HepG2 (cell line): ENCODE results near the gene SRC. TPM values are rescaled to one million over a fixed set of nuclear protein-coding genes. Genes with fewer than 3 reads are reported as not detected.

Source experiments
- ATAC-seq: fragments of 200-7000 bp; cut with Tn5 transposase; 3 replicates; pipeline ENCODE4 v1.9.1; 2020; ENCODE audit warnings: mild to moderate bottlenecking, moderate library complexity
- BruUV-seq: library from RNA; stranded (reverse); fragments of 400-500 nt; replicated peaks from 2 replicates; lab custom pipeline; 2021; lab: Mats Ljungman, UMichigan
- CTCF ChIA-PET: fragments of 300-600 bp; formaldehyde crosslinking; extraction: SDS; loops from one replicate; lab custom pipeline; 2021; ENCODE audit warnings: low total read pairs, inconsistent platforms, low intra/inter-chr PET ratio; lab: Yijun Ruan, JAX
- POLR2A ChIA-PET: fragments of 350-600 bp; sonication (Branson Sonifier 250); formaldehyde crosslinking; loops from one replicate; lab custom pipeline; 2020; ENCODE audit warnings: antibody characterized with exemption, inconsistent platforms; lab: Yijun Ruan, JAX
- DNase-seq: peaks from one replicate; pipeline ENCODE4 v3.0.0-alpha.2; 2015; ENCODE audit warnings: low spot score
- FAIRE-seq: peaks from 3 replicates; lab custom pipeline; 2011; peaks lifted over from hg19 to GRCh38; lab: Jason Lieb, UNC
- H2AFZ ChIP-seq: one replicate; pipeline ENCODE4 v1.6.1; 2011; ENCODE audit warnings: low read length, inconsistent platforms
- H3K27ac ChIP-seq: fragments of 300-600 bp; 3 replicates; pipeline ENCODE4 v1.8.0; 2011; ENCODE audit warnings: mixed run types, mild to moderate bottlenecking, mixed read lengths, low read length, inconsistent platforms; ENCODE audit not compliant: insufficient read depth; ENCODE audit errors: extremely low read length
- H3K27me3 ChIP-seq, 2 experiments: fragments of 200-600 bp in 1 of 2; 2 replicates in 1 of 2; 3 replicates in 1 of 2; pipeline versions ENCODE4 v1.6.0 to v1.8.0; 2011; ENCODE audit warnings: low read length in 2 of 2, mild to moderate bottlenecking in 2 of 2, moderate library complexity in 2 of 2, inconsistent platforms in 1 of 2; ENCODE audit not compliant: insufficient read depth in 2 of 2, control insufficient read depth in 1 of 2
- H3K36me3 ChIP-seq, 2 experiments: fragments of 200-600 bp in 1 of 2; replicated peaks in 1 of 2; 2 replicates in 1 of 2; 3 replicates in 1 of 2; pipeline versions ENCODE4 v1.5.1 to v1.8.0; 2011; ENCODE audit warnings: low read length in 2 of 2, inconsistent platforms in 1 of 2; ENCODE audit not compliant: insufficient read depth in 2 of 2, control insufficient read depth in 1 of 2
- H3K4me1 ChIP-seq: 2 replicates; pipeline ENCODE4 v1.5.1; 2012; ENCODE audit warnings: low read length, inconsistent platforms; ENCODE audit not compliant: insufficient read depth
- H3K4me2 ChIP-seq: 2 replicates; pipeline ENCODE4 v1.6.0; 2011; ENCODE audit warnings: low read depth, low read length, inconsistent platforms
- H3K4me3 ChIP-seq, 3 experiments: fragments of 200-600 bp in 1 of 3; sonication (generic), shearing (Covaris generic) in 1 of 3; replicated peaks in 1 of 3; 2 replicates each; pipeline ENCODE4 v1.5.1; 2011 to 2016; ENCODE audit warnings: low read length in 3 of 3, inconsistent platforms in 2 of 3, low read depth in 2 of 3, mild to moderate bottlenecking in 2 of 3, control low read depth in 1 of 3, mixed read lengths in 1 of 3; ENCODE audit not compliant: insufficient read depth in 1 of 3
- H3K79me2 ChIP-seq: one replicate; pipeline ENCODE4 v1.6.1; 2011; ENCODE audit warnings: low read length, inconsistent platforms; ENCODE audit not compliant: insufficient read depth
- H3K9ac ChIP-seq: 2 replicates; pipeline ENCODE4 v1.6.0; 2011; ENCODE audit warnings: mild to moderate bottlenecking, low read depth, low read length, inconsistent platforms; ENCODE audit not compliant: insufficient read depth
- H3K9me3 ChIP-seq: 2 replicates; pipeline ENCODE4 v1.5.1; 2012; ENCODE audit warnings: mild to moderate bottlenecking, low read length
- H4K20me1 ChIP-seq: 2 replicates; pipeline ENCODE4 v1.6.0; 2011; ENCODE audit warnings: inconsistent platforms, mild to moderate bottlenecking, low read length, moderate library complexity; ENCODE audit not compliant: insufficient read depth
- ARNT ChIP-seq: fragments of 450-650 bp; IDR thresholded peaks from 2 replicates; pipeline ENCODE4 v1.6.1; 2017
- CBX2 ChIP-seq, 2 experiments: fragments of 200-600 bp in 1 of 2; sonication (generic); formaldehyde crosslinking in 1 of 2; IDR thresholded peaks; 2 replicates each; pipeline versions ENCODE4 v1.7.0 to v1.8.1; 2018 to 2022; ENCODE audit warnings: low read depth in 2 of 2, low read length in 1 of 2, mild to moderate bottlenecking in 1 of 2, missing genetic modification reagents in 1 of 2
- DNMT1 ChIP-seq: sonication (generic); formaldehyde crosslinking; IDR thresholded peaks from 2 replicates; pipeline ENCODE4 v1.5.1; 2020; ENCODE audit warnings: mild to moderate bottlenecking, missing genetic modification reagents
- NCOA1 ChIP-seq: sonication (generic); formaldehyde crosslinking; IDR thresholded peaks from 2 replicates; pipeline ENCODE4 v1.9.0; 2021; ENCODE audit warnings: missing genetic modification reagents
- NFIC ChIP-seq: IDR thresholded peaks from 2 replicates; pipeline ENCODE4 v1.6.1; 2012; ENCODE audit warnings: mild to moderate bottlenecking, low read length, inconsistent platforms
- PCBP2 ChIP-seq: fragments of 200-400 bp; formaldehyde crosslinking; optimal IDR thresholded peaks from 2 replicates; pipeline ENCODE3; 2018; ENCODE audit warnings: low read length, low read depth; ENCODE audit not compliant: poor library complexity, severe bottlenecking
- POGZ ChIP-seq: sonication (generic); formaldehyde crosslinking; IDR thresholded peaks from 2 replicates; pipeline ENCODE4 v1.4.0; 2020; ENCODE audit warnings: mild to moderate bottlenecking, missing genetic modification reagents
- SKI ChIP-seq: fragments of 450-650 bp; IDR thresholded peaks from one replicate; pipeline ENCODE4 v1.6.1; 2018; ENCODE audit warnings: mild to moderate bottlenecking; ENCODE audit not compliant: partially characterized antibody
- SP1 ChIP-seq, 2 experiments: fragments of 450-650 bp in 1 of 2; sonication (generic) in 1 of 2; formaldehyde crosslinking in 1 of 2; IDR thresholded peaks; 2 replicates each; pipeline versions ENCODE4 v1.4.0 to v1.6.1; 2016 to 2020; ENCODE audit warnings: missing genetic modification reagents in 1 of 2
- ZFYVE20 ChIP-seq: sonication (generic); formaldehyde crosslinking; IDR thresholded peaks from 2 replicates; pipeline ENCODE4 v1.8.0; 2023; ENCODE audit warnings: low read depth, mild to moderate bottlenecking, moderate library complexity, missing genetic modification reagents, borderline replicate concordance
- ZMAT3 ChIP-seq: sonication (generic); formaldehyde crosslinking; conservative IDR thresholded peaks from 2 replicates; pipeline ENCODE4 v1.7.0; 2021; ENCODE audit warnings: missing genetic modification reagents
- ZNF430 ChIP-seq: sonication (generic); formaldehyde crosslinking; IDR thresholded peaks from 2 replicates; pipeline ENCODE4 v1.9.0; 2021; ENCODE audit warnings: mild to moderate bottlenecking, missing genetic modification reagents
- ZNF510 ChIP-seq: sonication (generic); formaldehyde crosslinking; IDR thresholded peaks from 2 replicates; pipeline ENCODE4 v1.4.0; 2020; ENCODE audit warnings: low read depth, mild to moderate bottlenecking, missing genetic modification reagents
- ZNF746 ChIP-seq: sonication (generic); formaldehyde crosslinking; IDR thresholded peaks from 2 replicates; pipeline ENCODE4 v1.8.0; 2022; ENCODE audit warnings: mild to moderate bottlenecking, missing genetic modification reagents
- ZNF839 ChIP-seq: sonication (generic); formaldehyde crosslinking; IDR thresholded peaks from 2 replicates; pipeline ENCODE4 v1.4.0; 2020; ENCODE audit warnings: missing genetic modification reagents, mild to moderate bottlenecking, borderline replicate concordance
- ZSCAN21 ChIP-seq: sonication (generic); formaldehyde crosslinking; IDR thresholded peaks from 2 replicates; pipeline ENCODE4 v1.8.0; 2022; ENCODE audit warnings: mild to moderate bottlenecking, missing genetic modification reagents, moderate library complexity, borderline replicate concordance
- WGBS: methylation state at CpG from one replicate; pipeline ENCODE4 v1.1.6; 2017; ENCODE audit warnings: low lambda C conversion rate; 5-methylcytosine and 5-hydroxymethylcytosine counted together
- in situ Hi-C: cut with HindIII; loops from 2 replicates; pipeline ENCODE4 v1.10.0; 2017; ENCODE audit warnings: low pct_unique_long_range_greater_than_20kb; ENCODE audit not compliant: extremely low pct_ligation_motif_present
- intact Hi-C: fragments of 100-400 bp; cut with micrococcal nuclease; formaldehyde crosslinking; loops from one replicate; pipeline ENCODE4 v1.10.0; 2022; ENCODE audit not compliant: unreplicated experiment
- polyA plus RNA-seq, 8 experiments: library from polyadenylated mRNA; depleted of rRNA in 3 of 8; stranded (reverse) in 7 of 8; unstranded in 1 of 8; fragments of >200 nt; fragmentation: Illumina TruSeq in 4 of 8; extraction: Trizol in 4 of 8; gene quantifications; 2 replicates each; pipeline versions ENCODE4 v1.2.1 to v1.2.3, GENCODE V29; 2011 to 2016; ENCODE audit warnings: low read depth in 4 of 8, missing spikeins in 1 of 8, mixed read lengths in 1 of 8; ENCODE audit not compliant: insufficient read depth in 1 of 8
- total RNA-seq, 5 experiments: library from RNA; depleted of rRNA; stranded (reverse); fragments of >200 nt; fragmentation: Illumina TruSeq; extraction: Trizol; gene quantifications; 2 replicates each; pipeline ENCODE4 v1.2.3, GENCODE V29; 2016; ENCODE audit warnings: low read depth in 1 of 5
- TF ChIP-seq, protein P1 (sequence below): sonication (generic); formaldehyde crosslinking; IDR thresholded peaks from 2 replicates; pipeline ENCODE4 v1.4.0; 2020; ENCODE audit warnings: missing genetic modification reagents

Gene SRC
- total and polyA plus RNA-seq, 2 of the 13 experiments (the other 11 are each of a cell fraction or from before 2014, with no cell fraction given), result 54.7 to 192 TPM

DNA sequence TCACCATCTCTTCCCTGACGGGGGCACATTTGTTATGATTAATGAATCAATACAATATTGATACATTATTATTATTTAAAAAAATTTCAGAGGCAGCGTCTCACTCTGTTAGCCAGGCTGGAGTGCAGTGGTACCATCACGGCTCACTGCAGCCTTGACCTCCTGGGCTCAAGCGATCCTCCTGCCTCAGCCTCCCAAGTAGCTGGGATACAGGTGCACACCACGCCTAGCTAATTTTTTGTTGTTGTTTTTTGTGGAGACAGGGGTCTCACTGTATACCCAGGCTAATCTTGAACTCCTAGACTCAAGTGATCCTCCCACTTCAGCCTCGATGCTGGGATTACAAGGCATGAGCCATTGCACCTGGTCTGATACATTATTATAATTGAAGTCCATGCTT is 4.9 kb upstream of the SRC start (continued):
- TF ChIP-seq, protein P1, sequence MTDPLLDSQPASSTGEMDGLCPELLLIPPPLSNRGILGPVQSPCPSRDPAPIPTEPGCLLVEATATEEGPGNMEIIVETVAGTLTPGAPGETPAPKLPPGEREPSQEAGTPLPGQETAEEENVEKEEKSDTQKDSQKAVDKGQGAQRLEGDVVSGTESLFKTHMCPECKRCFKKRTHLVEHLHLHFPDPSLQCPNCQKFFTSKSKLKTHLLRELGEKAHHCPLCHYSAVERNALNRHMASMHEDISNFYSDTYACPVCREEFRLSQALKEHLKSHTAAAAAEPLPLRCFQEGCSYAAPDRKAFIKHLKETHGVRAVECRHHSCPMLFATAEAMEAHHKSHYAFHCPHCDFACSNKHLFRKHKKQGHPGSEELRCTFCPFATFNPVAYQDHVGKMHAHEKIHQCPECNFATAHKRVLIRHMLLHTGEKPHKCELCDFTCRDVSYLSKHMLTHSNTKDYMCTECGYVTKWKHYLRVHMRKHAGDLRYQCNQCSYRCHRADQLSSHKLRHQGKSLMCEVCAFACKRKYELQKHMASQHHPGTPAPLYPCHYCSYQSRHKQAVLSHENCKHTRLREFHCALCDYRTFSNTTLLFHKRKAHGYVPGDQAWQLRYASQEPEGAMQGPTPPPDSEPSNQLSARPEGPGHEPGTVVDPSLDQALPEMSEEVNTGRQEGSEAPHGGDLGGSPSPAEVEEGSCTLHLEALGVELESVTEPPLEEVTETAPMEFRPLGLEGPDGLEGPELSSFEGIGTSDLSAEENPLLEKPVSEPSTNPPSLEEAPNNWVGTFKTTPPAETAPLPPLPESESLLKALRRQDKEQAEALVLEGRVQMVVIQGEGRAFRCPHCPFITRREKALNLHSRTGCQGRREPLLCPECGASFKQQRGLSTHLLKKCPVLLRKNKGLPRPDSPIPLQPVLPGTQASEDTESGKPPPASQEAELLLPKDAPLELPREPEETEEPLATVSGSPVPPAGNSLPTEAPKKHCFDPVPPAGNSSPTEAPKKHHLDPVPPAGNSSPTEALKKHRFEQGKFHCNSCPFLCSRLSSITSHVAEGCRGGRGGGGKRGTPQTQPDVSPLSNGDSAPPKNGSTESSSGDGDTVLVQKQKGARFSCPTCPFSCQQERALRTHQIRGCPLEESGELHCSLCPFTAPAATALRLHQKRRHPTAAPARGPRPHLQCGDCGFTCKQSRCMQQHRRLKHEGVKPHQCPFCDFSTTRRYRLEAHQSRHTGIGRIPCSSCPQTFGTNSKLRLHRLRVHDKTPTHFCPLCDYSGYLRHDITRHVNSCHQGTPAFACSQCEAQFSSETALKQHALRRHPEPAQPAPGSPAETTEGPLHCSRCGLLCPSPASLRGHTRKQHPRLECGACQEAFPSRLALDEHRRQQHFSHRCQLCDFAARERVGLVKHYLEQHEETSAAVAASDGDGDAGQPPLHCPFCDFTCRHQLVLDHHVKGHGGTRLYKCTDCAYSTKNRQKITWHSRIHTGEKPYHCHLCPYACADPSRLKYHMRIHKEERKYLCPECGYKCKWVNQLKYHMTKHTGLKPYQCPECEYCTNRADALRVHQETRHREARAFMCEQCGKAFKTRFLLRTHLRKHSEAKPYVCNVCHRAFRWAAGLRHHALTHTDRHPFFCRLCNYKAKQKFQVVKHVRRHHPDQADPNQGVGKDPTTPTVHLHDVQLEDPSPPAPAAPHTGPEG (CRISPR knock-in tag), result no peak
- TF ChIP-seq ZNF510 (CRISPR knock-in tag), result 0 out of 2 replicates have a peak, but pooled peaks have one; percentile 61
- no peak for TF ChIP-seq CBX2 (IDR thresholded peaks at IDR 0.05; ENCODE audit: low read depth, low read length)
- 0 out of 2 replicates have a peak, but pooled peaks have one; percentile 50 for TF ChIP-seq CBX2 (CRISPR knock-in tag; IDR thresholded peaks at IDR 0.05; ENCODE audit: low read depth)

DNA sequence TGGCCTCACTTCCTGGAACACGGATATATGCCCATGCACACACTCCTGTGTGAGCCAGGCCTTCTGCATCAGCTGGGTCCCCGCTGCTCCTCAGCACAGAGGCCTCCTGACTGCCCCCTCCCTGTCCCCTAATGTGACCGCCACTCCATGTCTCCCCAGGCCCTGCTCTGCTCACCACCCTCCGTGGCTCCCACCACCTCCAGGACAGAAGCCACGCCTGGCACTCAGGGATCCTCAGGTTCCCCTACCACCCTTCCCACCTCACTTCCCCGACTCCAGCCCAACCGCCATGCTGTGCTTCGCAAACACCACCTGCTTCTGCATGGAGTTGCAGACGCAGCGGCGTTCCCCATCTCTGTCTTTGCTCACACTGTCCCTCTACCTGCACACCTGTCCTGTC is 4.3 kb upstream of the SRC start:
- no TSS peak for BruUV-seq
- POLR2A ChIA-PET, result interaction anchor here (2.2 to 3.4 kb wide), 2 partner anchors 10 to 51 kb away, joined by 13 to 16 read pairs; partner anchors contain the start of gene MANBAL
- intact Hi-C loops, result loop anchor here (2.0 kb wide), 1 partner anchor 191 kb away; no protein-coding TSS in a partner anchor
- TF ChIP-seq ZNF746 (no peak), PCBP2 (peak; percentile 41), DNMT1 (CRISPR knock-in tag) (0 out of 2 replicates have a peak, but pooled peaks have one; percentile 52), POGZ (CRISPR knock-in tag) (no peak), ARNT (no peak), SP1 (IDR thresholded peaks at IDR 0.05) (no peak), SP1 (CRISPR knock-in tag; IDR thresholded peaks at IDR 0.05) (no peak), ZNF430 (peak; percentile 64; the same call in 1 of the 2 replicates), ZNF839 (CRISPR knock-in tag) (peak; percentile 59; the same call in 1 of the 2 replicates), NFIC (no peak), ZFYVE20 (no peak), ZSCAN21 (CRISPR knock-in tag) (no peak), NCOA1 (no peak), ZMAT3 (CRISPR knock-in tag) (no peak), SKI (no peak)

More for the DNA sequence above, 4.3 kb upstream of the SRC start:
- Histone ChIP-seq H3K9me3 (no peaks in the 10 kb centered on the region), H3K79me2 (peaks cover 18% of the 10 kb centered on the region), H3K4me3 (no peak overlapping the region), H3K4me1 (peaks cover 79% of the 10 kb centered on the region), H3K27me3 (peaks cover 0 to 5% of the 10 kb centered on the region in 2 experiments; a peak in 1 of 5 replicates), H3K27ac (peak overlapping the region; percentile 84), H3K4me2 (no peak overlapping the region), H3K36me3 (no peaks in the 10 kb centered on the region), H3K9ac (no peak overlapping the region; the same call in 1 of the 2 replicates), H4K20me1 (peaks cover under 1% of the 10 kb centered on the region; the same call in 1 of the 2 replicates), H2AFZ (no peak overlapping the region)
- no peak for DNase-seq
- in situ Hi-C loops, result no loop called here
- FAIRE-seq, result no peak
- WGBS, result 93% methylated on average over 11 of the region's 11 CpGs
- no peak for ATAC-seq
- CTCF ChIA-PET, result no interaction called here
